Activated naive CD8-positive, alpha-beta T cell treated with anti-CD3 and anti-CD28 coated beads for 36 hours (primary cell): Measurements from ENCODE around the gene TRIM15. TPM values are rescaled to one million over a fixed set of nuclear protein-coding genes. Genes with fewer than 3 reads are reported as not detected.
A peak's percentile ranks its signal among the peaks of the same experiment; 100 is the strongest.
"Not testable (repeated sequence)": the region's sequence is repeated elsewhere in the genome, so short reads cannot be mapped to it uniquely, and the experiment has no call there.

Experiments used
- DNase-seq: peaks from one replicate; pipeline ENCODE4 v3.0.0; 2021
- H3K27ac Mint-ChIP-seq: one replicate; pipeline ENCODE4 v1.8.0; 2022; ENCODE audit warnings: mild to moderate bottlenecking, moderate library complexity, mixed read lengths
- H3K27me3 Mint-ChIP-seq: one replicate; pipeline ENCODE4 v1.8.0; 2022; ENCODE audit warnings: mild to moderate bottlenecking, mixed read lengths
- H3K36me3 Mint-ChIP-seq: one replicate; pipeline ENCODE4 v1.8.0; 2021; ENCODE audit warnings: mild to moderate bottlenecking, mixed read lengths
- H3K4me1 Mint-ChIP-seq: one replicate; pipeline ENCODE4 v1.8.0; 2021; ENCODE audit warnings: mixed read lengths
- H3K4me3 Mint-ChIP-seq: one replicate; pipeline ENCODE4 v1.8.0; 2022; ENCODE audit warnings: mild to moderate bottlenecking, moderate library complexity, mixed read lengths
- H3K9me3 Mint-ChIP-seq: one replicate; pipeline ENCODE4 v1.8.0; 2022; ENCODE audit warnings: mixed read lengths
- total RNA-seq, 2 experiments: library from RNA; stranded (reverse); gene quantifications; one replicate each; pipeline ENCODE4 v1.2.3, GENCODE V29; 2021

Gene TRIM15
- total RNA-seq, 2 experiments from 2014 or later, result 0.29 TPM; not detected in 1

GRCh38 chr6:30165238-30165637, 1.9 kb downstream of the TRIM15 start:
- H3K36me3 Mint-ChIP-seq, H3K4me3 Mint-ChIP-seq, H3K9me3 Mint-ChIP-seq, H3K27ac Mint-ChIP-seq, DNase-seq: not testable (repeated sequence)
- peaks cover 54% of the 10 kb centered on the region for H3K27me3 Mint-ChIP-seq
- H3K4me1 Mint-ChIP-seq, result peaks cover 26% of the 10 kb centered on the region

- H3K36me3 Mint-ChIP-seq, result no peaks in the 10 kb centered on the region
- H3K27me3 Mint-ChIP-seq, result peaks cover 72% of the 10 kb centered on the region
- no peaks in the 10 kb centered on the region for H3K9me3 Mint-ChIP-seq
- H3K4me3 Mint-ChIP-seq, result no peak overlapping the region
- H3K27ac Mint-ChIP-seq, result no peak overlapping the region
- DNase-seq, result no peak
- peaks cover 34% of the 10 kb centered on the region for H3K4me1 Mint-ChIP-seq
Measured at GRCh38 chr6:30167101-30167500, 3.8 kb downstream of the TRIM15 start.

GRCh38 chr6:30168741-30169140, 5.4 kb downstream of the TRIM15 start:
- peaks cover 87% of the 10 kb centered on the region for H3K27me3 Mint-ChIP-seq
- no peak overlapping the region for H3K27ac Mint-ChIP-seq
- H3K9me3 Mint-ChIP-seq, result no peaks in the 10 kb centered on the region

GRCh38 chr6:30169658-30170614, 6.6 kb downstream of the TRIM15 start:
- H3K9me3 Mint-ChIP-seq, result no peaks in the 10 kb centered on the region
- peaks cover 87% of the 10 kb centered on the region for H3K27me3 Mint-ChIP-seq

More at GRCh38 chr6:30168741-30169140, 5.4 kb downstream of the TRIM15 start:
- Mint-ChIP-seq H3K4me3 (no peak overlapping the region), H3K4me1 (peaks cover 21% of the 10 kb centered on the region), H3K36me3 (no peaks in the 10 kb centered on the region)
- no peak for DNase-seq

GRCh38 chr6:30171677-30172471, 8.5 kb downstream of the TRIM15 start:
- Mint-ChIP-seq H3K36me3 (no peaks in the 10 kb centered on the region), H3K4me3 (no peak overlapping the region), H3K27ac (no peak overlapping the region), H3K4me1 (peaks cover 17% of the 10 kb centered on the region), H3K9me3 (no peaks in the 10 kb centered on the region), H3K27me3 (peaks cover 88% of the 10 kb centered on the region)
- no peak for DNase-seq

More at GRCh38 chr6:30169658-30170614, 6.6 kb downstream of the TRIM15 start:
- peaks cover 18% of the 10 kb centered on the region for H3K4me1 Mint-ChIP-seq
- DNase-seq, result no peak
- no peak overlapping the region for H3K4me3 Mint-ChIP-seq
- no peak overlapping the region for H3K27ac Mint-ChIP-seq
- H3K36me3 Mint-ChIP-seq, result no peaks in the 10 kb centered on the region

- H3K27me3 Mint-ChIP-seq, result peaks cover 94% of the 10 kb centered on the region
- H3K27ac Mint-ChIP-seq, result no peak overlapping the region
- no peak overlapping the region for H3K4me3 Mint-ChIP-seq
- no peaks in the 10 kb centered on the region for H3K36me3 Mint-ChIP-seq
- no peaks in the 10 kb centered on the region for H3K9me3 Mint-ChIP-seq
- DNase-seq, result no peak
- H3K4me1 Mint-ChIP-seq, result peaks cover 10% of the 10 kb centered on the region
Measured at GRCh38 chr6:30172681-30173080, 9.3 kb downstream of the TRIM15 start.

- no peak overlapping the region for H3K27ac Mint-ChIP-seq
- peaks cover 6% of the 10 kb centered on the region for H3K4me1 Mint-ChIP-seq
- no peak overlapping the region for H3K4me3 Mint-ChIP-seq
- H3K9me3 Mint-ChIP-seq, result peaks cover 6% of the 10 kb centered on the region
- H3K27me3 Mint-ChIP-seq, result peaks cover 84% of the 10 kb centered on the region
- H3K36me3 Mint-ChIP-seq, result no peaks in the 10 kb centered on the region
- DNase-seq, result no peak
Measured at GRCh38 chr6:30175765-30176164, 12.4 kb downstream of the TRIM15 start.

GRCh38 chr6:30178837-30179236, 15.5 kb downstream of the TRIM15 start:
- Mint-ChIP-seq H3K9me3 (peaks cover 6% of the 10 kb centered on the region), H3K27me3 (peaks cover 54% of the 10 kb centered on the region), H3K4me1 (peaks cover 2% of the 10 kb centered on the region), H3K4me3 (no peak overlapping the region), H3K36me3 (no peaks in the 10 kb centered on the region), H3K27ac (no peak overlapping the region)
- no peak for DNase-seq

GRCh38 chr6:30180145-30180544, 16.8 kb downstream of the TRIM15 start:
- no peak overlapping the region for H3K27ac Mint-ChIP-seq
- no peak for DNase-seq
- H3K36me3 Mint-ChIP-seq, result peaks cover 2% of the 10 kb centered on the region
- H3K27me3 Mint-ChIP-seq, result peaks cover 41% of the 10 kb centered on the region
- peaks cover 6% of the 10 kb centered on the region for H3K9me3 Mint-ChIP-seq
- H3K4me3 Mint-ChIP-seq, result no peak overlapping the region
- peaks cover 2% of the 10 kb centered on the region for H3K4me1 Mint-ChIP-seq

GRCh38 chr6:30184417-30185031, 21.2 kb downstream of the TRIM15 start:
- no peak overlapping the region for H3K4me3 Mint-ChIP-seq
- peaks cover 20% of the 10 kb centered on the region for H3K36me3 Mint-ChIP-seq
- H3K27me3 Mint-ChIP-seq, result peaks cover 4% of the 10 kb centered on the region
- H3K27ac Mint-ChIP-seq, result no peak overlapping the region
- DNase-seq, result no peak
- peaks cover 2% of the 10 kb centered on the region for H3K9me3 Mint-ChIP-seq
- H3K4me1 Mint-ChIP-seq, result no peaks in the 10 kb centered on the region

GRCh38 chr6:30185846-30186484, 22.6 kb downstream of the TRIM15 start:
- Mint-ChIP-seq H3K9me3 (no peaks in the 10 kb centered on the region), H3K4me1 (no peaks in the 10 kb centered on the region), H3K36me3 (peaks cover 23% of the 10 kb centered on the region), H3K27ac (no peak overlapping the region), H3K4me3 (no peak overlapping the region), H3K27me3 (no peaks in the 10 kb centered on the region)
- DNase-seq, result no peak

- no peak for DNase-seq
- H3K9me3 Mint-ChIP-seq, result no peaks in the 10 kb centered on the region
- no peaks in the 10 kb centered on the region for H3K27me3 Mint-ChIP-seq
- no peak overlapping the region for H3K27ac Mint-ChIP-seq
- H3K4me1 Mint-ChIP-seq, result no peaks in the 10 kb centered on the region
- peaks cover 23% of the 10 kb centered on the region for H3K36me3 Mint-ChIP-seq
- H3K4me3 Mint-ChIP-seq, result no peak overlapping the region
Measured at GRCh38 chr6:30188541-30188940, 25.2 kb downstream of the TRIM15 start.

- no peak for DNase-seq
- H3K9me3 Mint-ChIP-seq, result no peaks in the 10 kb centered on the region
- H3K4me3 Mint-ChIP-seq, result no peak overlapping the region
- H3K36me3 Mint-ChIP-seq, result peaks cover 14% of the 10 kb centered on the region
- peaks cover 3% of the 10 kb centered on the region for H3K4me1 Mint-ChIP-seq
- no peak overlapping the region for H3K27ac Mint-ChIP-seq
- H3K27me3 Mint-ChIP-seq, result no peaks in the 10 kb centered on the region
Measured at GRCh38 chr6:30192076-30192475, 28.7 kb downstream of the TRIM15 start.

- no peak for DNase-seq
- peaks cover 3% of the 10 kb centered on the region for H3K4me1 Mint-ChIP-seq
- peaks cover 10% of the 10 kb centered on the region for H3K36me3 Mint-ChIP-seq
- H3K4me3 Mint-ChIP-seq, result no peak overlapping the region
- H3K27ac Mint-ChIP-seq, result peak overlapping the region; percentile 1
- H3K27me3 Mint-ChIP-seq, result no peaks in the 10 kb centered on the region
- no peaks in the 10 kb centered on the region for H3K9me3 Mint-ChIP-seq
Measured at GRCh38 chr6:30194797-30195690, 31.7 kb downstream of the TRIM15 start.
